NCI-H1092 treated with DMSO at 0.1 percent for 48 hours (cell line): Measurements from ENCODE around the gene LARP4.
"Not testable (repeated sequence)": the region's sequence is repeated elsewhere in the genome, so short reads cannot be mapped to it uniquely, and the experiment has no call there.

ENCODE experiments used
- DNase-seq: peaks from one replicate; lab custom pipeline; 2025; lab: John Stamatoyannopoulos, UW

LARP4 gene

DNA sequence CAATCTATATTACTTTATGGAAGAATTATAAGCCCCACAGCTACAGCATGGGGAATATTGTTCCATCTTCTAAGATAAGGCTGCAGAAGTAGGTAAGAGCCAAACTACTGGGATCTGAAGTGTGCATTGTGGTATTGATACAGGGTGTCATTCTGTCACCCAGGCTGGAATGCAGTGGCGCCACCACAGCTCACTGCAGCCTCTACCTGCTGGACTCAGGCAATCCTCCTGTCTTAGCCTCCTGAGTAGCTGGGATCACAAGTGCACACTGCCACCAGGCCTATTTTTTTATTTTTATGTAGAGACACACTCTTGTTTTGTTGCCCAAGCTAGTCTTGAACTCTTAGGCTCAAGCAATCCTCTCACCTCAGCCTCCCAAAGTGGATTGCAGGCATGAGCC is 82.8 kb downstream of the LARP4 start:
- no peak for DNase-seq

GRCh38 chr12:50488801-50489200 is 88.1 kb downstream of the LARP4 start:
- DNase-seq, result no peak

DNA sequence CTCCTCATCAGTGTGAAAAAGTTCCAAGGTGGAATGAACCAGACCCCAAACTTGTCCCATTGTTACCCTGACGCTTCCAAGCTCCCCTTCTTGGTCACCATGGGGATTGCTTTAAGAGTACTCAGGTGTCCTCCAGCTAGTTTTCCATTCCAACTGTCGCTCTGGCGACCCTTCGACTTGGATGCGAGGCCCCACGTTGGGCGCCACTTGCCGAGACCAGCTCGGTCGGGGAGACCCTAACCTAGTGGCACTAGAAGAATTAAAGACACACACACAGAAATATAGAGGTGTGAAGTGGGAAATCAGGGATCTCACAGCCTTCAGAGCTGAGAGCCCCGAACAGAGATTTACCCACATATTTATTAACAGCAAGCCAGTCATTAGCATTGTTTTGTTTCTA is 97.4 kb downstream of the LARP4 start:
- DNase-seq, result not testable (repeated sequence)

DNA sequence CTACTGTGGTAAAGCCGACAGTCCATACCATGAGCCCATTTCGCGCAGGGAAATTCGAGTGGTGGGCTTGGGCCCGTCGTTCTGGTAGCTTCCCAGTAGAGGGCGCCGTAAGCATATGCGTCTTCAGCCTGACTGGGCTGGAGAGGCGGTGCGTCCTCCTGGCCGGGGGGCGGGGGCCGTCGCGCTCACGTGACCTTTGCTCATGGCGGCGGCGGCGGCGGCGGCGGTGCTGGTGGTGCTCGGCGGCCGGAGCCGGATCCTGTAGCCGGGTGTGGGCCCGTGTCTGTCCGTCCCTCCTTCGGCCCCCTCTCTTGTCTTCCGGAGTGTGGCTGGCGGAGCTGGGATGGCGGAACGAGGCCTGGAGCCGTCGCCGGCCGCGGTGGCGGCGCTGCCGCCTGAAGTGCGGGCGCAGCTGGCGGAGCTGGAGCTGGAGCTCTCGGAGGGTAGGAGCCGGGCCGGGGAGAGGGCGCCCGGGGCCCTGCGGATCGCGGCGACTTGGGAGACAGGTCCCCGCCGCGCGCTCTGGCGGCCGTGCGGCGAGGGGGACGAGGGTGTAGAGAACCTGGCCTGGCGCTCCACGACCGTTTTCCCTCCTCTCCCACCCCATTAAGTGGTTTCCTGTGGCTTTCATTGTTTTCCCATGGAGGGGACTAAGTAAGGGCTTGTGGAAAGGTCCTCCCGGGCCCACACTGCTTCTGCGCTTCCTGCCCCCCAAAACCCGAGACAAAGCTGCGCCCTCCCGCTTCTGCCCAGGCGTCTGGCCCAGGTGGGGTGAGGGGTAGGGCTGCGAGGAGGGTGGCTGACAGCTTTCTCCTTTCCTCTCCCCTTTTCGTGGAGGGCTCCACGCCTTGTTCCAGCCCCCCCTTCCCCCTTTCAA is 104.4 kb downstream of the LARP4 start, which contains the start of gene DIP2B:
DIP2B (plus strand) TSS at position 188 of the 877 bp plus-strand sequence; CDS start at position 344, 156 bp downstream.
- DNase-seq, result peak; percentile 84

- DNase-seq, result peak; percentile 12
These were observed 105.2 kb downstream of the LARP4 start for GRCh38 chr12:50505675-50506530.

DNA sequence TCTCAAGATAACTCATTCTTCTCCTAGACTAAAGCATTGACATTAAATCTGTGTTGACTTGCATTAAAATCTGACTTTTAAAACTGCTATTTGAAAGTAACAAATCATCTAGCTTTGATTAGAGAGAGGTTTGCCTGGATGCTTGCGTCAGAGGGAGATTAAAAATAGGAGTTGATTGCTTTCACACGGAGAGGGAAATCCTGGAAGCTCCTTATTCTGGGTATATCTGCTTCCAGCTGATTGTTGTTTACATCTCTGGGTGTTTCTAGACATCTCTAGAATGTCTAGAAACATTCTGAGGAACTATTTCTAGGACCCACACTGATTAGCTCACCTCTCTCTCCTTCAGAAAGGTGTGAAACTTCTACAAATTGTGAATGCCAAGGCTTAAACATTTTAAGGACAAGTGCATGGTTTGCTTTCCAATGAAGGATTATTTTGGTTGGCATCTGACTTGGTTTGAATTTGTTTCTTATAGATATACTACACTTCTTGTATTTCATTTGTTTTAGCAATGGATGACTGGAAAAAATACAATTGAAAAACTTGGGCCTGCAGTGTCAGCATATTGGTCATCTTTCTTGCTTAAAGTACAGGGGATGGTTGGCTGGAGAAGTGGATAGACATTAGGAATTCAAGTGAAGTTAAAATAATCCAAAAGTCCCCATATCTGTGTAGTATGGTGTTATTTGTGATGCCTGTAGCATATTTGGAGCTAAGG is 106.2 kb downstream of the LARP4 start:
- no peak for DNase-seq

DNA sequence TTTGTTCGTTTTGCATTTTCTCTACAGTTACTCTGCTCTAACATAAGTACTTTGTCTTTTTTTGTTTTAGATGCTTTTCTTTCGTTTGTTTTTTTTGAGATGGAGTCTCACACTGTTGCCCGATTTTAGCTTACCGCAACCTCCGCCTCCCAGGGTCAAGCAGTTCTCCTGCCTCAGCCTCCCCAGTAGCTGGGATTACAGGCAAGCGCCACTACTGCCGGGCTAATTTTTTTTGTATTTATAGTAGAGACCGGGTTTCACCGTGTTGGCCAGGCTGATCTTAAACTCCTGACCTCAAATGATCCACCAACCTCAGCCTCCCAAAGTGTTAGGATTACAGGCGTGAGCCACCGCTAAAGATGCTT is 106.8 kb downstream of the LARP4 start:
- DNase-seq, result no peak

- no peak for DNase-seq
These were observed 107.2 kb downstream of the LARP4 start for GRCh38 chr12:50507930-50508329.

DNA sequence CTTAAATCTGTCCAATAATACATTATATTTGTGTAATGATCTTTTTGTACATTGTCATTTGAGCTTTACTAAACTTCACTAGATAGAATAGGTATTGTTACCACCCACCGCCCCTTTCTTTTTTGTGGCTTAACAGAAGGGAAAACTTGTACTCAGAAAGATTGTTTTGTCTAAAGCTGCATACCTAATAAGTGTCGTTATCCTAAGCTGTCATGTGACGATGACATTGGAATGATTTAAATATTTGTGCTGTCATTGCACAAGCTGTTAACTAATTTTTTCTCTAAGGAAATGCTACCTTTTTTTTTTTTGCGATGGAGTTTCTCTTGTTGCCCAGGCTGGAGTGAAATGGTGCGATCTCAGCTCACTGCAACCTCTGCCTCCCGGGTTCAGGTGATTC is 107.7 kb downstream of the LARP4 start:
- no peak for DNase-seq

GRCh38 chr12:50508970-50509663 is 108.4 kb downstream of the LARP4 start:
- DNase-seq, result no peak

GRCh38 chr12:50514526-50515276 is 114.0 kb downstream of the LARP4 start:
- DNase-seq, result no peak

- no peak for DNase-seq
These were observed 114.9 kb downstream of the LARP4 start for GRCh38 chr12:50515587-50515986.

DNA sequence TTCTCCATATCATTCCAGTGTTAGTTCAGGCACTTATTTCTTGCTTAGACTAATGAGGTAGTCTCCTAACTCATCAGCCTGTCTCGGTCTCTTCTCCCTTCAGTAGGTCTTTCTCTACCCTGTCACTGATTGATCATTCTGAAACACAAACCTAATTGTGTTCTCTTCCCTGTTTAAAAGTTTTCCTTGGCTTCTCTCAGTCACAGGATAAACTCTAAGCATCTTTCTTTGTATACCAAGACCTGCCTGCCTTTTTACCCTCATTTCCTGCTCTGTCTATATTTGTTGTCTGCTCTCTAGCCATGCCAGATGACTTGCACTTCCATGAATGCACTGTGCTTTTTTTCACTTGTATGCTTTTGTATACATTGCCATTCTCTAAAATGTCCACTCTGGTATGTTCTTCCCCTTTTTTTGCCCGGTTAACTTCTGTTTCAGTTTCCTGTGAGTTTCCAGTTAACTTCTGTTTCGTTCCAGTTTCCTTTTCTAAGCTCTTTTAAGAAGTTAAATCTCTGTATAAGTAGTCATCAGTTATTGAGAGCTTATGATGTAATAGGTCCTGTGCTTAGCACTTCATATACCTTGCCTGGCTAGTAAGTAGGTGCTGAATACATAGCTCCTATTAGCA is 116.8 kb downstream of the LARP4 start:
- DNase-seq, result no peak

DNA sequence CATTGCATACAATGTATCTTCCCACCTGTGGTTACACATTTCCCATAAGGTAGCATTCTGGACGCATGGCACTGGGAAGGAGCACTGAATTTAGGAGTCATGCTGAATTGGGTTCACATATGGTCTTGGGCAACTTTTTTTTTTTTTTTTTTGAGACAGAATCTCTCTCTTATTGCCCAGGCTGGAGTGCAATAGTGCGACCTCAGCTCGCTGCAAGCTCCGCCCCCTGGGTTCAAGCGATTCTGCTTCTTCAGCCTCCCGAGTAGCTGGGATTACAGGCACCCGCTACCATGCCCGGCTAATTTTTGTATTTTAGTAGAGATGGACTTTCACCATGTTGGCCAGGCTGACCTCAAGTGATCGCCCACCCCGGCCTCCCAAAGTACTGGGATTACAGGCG is 117.4 kb downstream of the LARP4 start:
- DNase-seq, result no peak

DNA sequence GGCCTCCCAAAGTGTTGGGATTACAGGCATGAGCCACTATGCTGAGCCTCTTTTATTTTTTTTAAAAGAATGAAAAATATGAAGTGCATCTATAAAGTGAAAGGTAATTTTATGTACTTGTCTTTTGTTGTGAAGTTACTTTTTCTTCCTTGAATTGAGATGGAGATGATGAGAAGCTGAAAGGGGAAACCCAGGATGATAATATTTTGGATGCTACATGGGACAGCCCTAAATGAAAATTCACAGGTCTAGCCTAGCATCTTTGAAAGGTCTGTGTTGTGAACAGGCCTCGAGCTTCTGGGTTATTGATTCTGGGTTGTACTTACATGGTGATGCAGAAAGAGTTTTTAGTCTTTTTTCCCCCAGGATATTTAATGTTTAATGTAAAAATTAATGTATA is 118.7 kb downstream of the LARP4 start:
- no peak for DNase-seq

DNA sequence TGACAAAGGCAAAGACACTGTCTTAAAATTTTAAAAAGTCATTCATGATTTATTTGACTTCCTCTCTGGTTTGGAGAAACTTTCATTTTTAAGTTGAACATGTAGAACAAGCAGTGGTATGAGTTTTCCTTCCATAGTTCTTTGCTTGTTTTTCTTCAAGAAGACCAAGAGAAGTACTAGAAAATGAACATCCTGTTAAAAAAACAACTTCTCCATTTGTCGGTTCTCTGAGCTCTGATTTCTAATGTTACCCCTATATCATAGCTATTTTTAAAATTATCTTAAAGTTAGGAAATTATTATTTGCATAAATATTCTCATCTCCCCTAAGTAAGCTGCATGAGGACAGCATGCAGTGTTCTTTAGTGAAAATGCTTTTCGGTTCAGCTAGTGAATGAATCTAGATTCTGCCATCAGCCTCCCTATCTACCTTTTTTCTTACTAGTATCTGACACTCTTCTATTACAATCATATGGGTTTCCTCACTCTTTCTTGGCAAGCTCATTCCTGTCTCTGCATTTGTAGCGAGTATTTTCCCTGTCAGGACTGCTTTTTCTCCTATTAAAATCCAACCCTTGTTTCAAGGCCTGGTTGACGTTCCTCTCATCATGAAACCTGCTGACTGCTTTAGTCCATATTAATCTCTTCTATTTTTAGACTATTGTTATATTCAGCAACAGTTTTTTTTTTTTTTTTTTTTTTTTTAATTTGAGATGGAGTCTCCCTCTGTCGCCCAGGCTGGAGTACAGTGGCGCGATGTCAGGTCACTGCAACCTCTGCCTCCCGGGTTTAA is 119.9 kb downstream of the LARP4 start:
- no peak for DNase-seq

GRCh38 chr12:50521781-50522180 is 121.1 kb downstream of the LARP4 start:
- DNase-seq, result not testable (repeated sequence)

GRCh38 chr12:50523772-50524171 is 123.1 kb downstream of the LARP4 start:
- no peak for DNase-seq

GRCh38 chr12:50524621-50525020 is 123.9 kb downstream of the LARP4 start:
- DNase-seq, result no peak

GRCh38 chr12:50525422-50525821 is 124.7 kb downstream of the LARP4 start:
- no peak for DNase-seq
